Coronary artery (tissue), 2 donors: ENCODE results near the gene CASQ1.

Experiments
- DNase-seq: peaks from one replicate; pipeline ENCODE4 v3.0.0-alpha.2; 2017; ENCODE audit warnings: low spot score
- H3K27ac ChIP-seq, 2 donors: fragments of 200-600 bp; sonication (generic); one replicate each; pipeline ENCODE4 v1.5.1; 2016 to 2019
- H3K4me3 ChIP-seq: fragments of 200-600 bp; sonication (generic); 2 replicates; pipeline ENCODE4 v1.5.1; 2016; ENCODE audit warnings: mild to moderate bottlenecking, moderate library complexity
- CTCF ChIP-seq: fragments of 200-600 bp; sonication (generic); IDR thresholded peaks from one replicate; pipeline ENCODE4 v1.5.1; 2019; ENCODE audit warnings: antibody characterized with exemption

Gene CASQ1

GRCh38 chr1:160214481-160215140 is 24.2 kb downstream of the CASQ1 start:
- H3K4me3 ChIP-seq: no peak overlapping the region
- H3K27ac ChIP-seq: no peak overlapping the region
- TF ChIP-seq CTCF: no peak
- no peak for DNase-seq

GRCh38 chr1:160216301-160216700 is 25.9 kb downstream of the CASQ1 start:
- no peak for TF ChIP-seq CTCF
- peak overlapping the region in 1 of 2 donors; percentile 10 for H3K27ac ChIP-seq
- H3K4me3 ChIP-seq: no peak overlapping the region
- DNase-seq: no peak

- TF ChIP-seq CTCF: no peak
- DNase-seq: no peak
- no peak overlapping the region for H3K4me3 ChIP-seq
- peak overlapping the region; percentile 46 to 62 for H3K27ac ChIP-seq
Measured at GRCh38 chr1:160217481-160218051, 27.2 kb downstream of the CASQ1 start.

- peak; percentile 60 for TF ChIP-seq CTCF
- no peak for DNase-seq
- Histone ChIP-seq H3K4me3 (no peak overlapping the region), H3K27ac (peak overlapping the region; percentile 46 to 62)
Measured at GRCh38 chr1:160219062-160219929, 28.9 kb downstream of the CASQ1 start.

- no peak for TF ChIP-seq CTCF
- no peak for DNase-seq
- H3K4me3 ChIP-seq: no peak overlapping the region
- peak overlapping the region in 1 of 2 donors; percentile 62 for H3K27ac ChIP-seq
Measured at GRCh38 chr1:160220301-160220700, 29.9 kb downstream of the CASQ1 start.

GRCh38 chr1:160221089-160221488 is 30.7 kb downstream of the CASQ1 start:
- Histone ChIP-seq H3K4me3 (no peak overlapping the region), H3K27ac (no peak overlapping the region)
- no peak for DNase-seq
- TF ChIP-seq CTCF: no peak
